HCT116 (cell line): ENCODE results near the gene AKR7A3. TPM values are rescaled to one million over a fixed set of nuclear protein-coding genes. Genes with fewer than 3 reads are reported as not detected.

Source experiments
- ATAC-seq: fragments of 200-7000 bp; cut with Tn5 transposase; 2 replicates; pipeline ENCODE4 v1.9.1; 2020; ENCODE audit warnings: mild to moderate bottlenecking, moderate library complexity
- BruUV-seq: library from RNA; stranded (reverse); fragments of 400-500 nt; replicated peaks from 2 replicates; lab custom pipeline; 2021; lab: Mats Ljungman, UMichigan
- CTCF ChIA-PET: fragments of 300-600 bp; sonication (Branson Sonifier 250); formaldehyde crosslinking; loops from one replicate; lab custom pipeline; 2021; ENCODE audit warnings: antibody characterized with exemption; lab: Charles Lee
- POLR2A ChIA-PET: fragments of 300-600, 350-600 bp; sonication (Branson Sonifier 250); formaldehyde crosslinking; loops from one replicate; lab custom pipeline; 2021; ENCODE audit warnings: antibody characterized with exemption; lab: Charles Lee
- RAD21 ChIA-PET, 2 experiments: fragments of 300-600 bp; sonication (Branson Sonifier 250); formaldehyde crosslinking; loops; one replicate each; lab custom pipeline; 2023; ENCODE audit warnings: low total read pairs in 2 of 2; ENCODE audit not compliant: uncharacterized antibody in 2 of 2, unreplicated experiment in 2 of 2, low non-redundant PET in 1 of 2; lab: Charles Lee
- DNase-seq: peaks from one replicate; pipeline ENCODE4 v3.0.0-alpha.2; 2010; ENCODE audit warnings: low read depth, low spot score
- H2AFZ ChIP-seq: fragments of 200-600 bp; shearing (Covaris generic), sonication (generic); 2 replicates; pipeline ENCODE4 v1.6.1; 2017; ENCODE audit warnings: low read depth, mixed run types, mixed read lengths, antibody characterized with exemption, low read length; ENCODE audit not compliant: poor library complexity, severe bottlenecking
- H3K27ac ChIP-seq: 2 replicates; pipeline ENCODE4 v1.5.1; 2012; ENCODE audit warnings: low read depth, low read length
- H3K27me3 ChIP-seq: fragments of 200-600 bp; sonication (generic); 2 replicates; pipeline ENCODE4 v1.6.1; 2016; ENCODE audit warnings: mixed run types, low read length, mixed read lengths; ENCODE audit not compliant: insufficient read depth
- H3K36me3 ChIP-seq, 2 experiments: fragments of 200-500 bp in 1 of 2; fragments of 200-600 bp in 1 of 2; sonication (Bioruptor generic) in 1 of 2; sonication (generic) in 1 of 2; 2 replicates each; pipeline versions ENCODE4 v1.5.1 to v1.6.1; 2014 to 2016; ENCODE audit warnings: low read length in 2 of 2, inconsistent platforms in 1 of 2, mixed read lengths in 1 of 2, mixed run types in 1 of 2; ENCODE audit not compliant: insufficient read depth in 2 of 2, control insufficient read depth in 1 of 2
- H3K4me1 ChIP-seq, 2 experiments: fragments of 200-600 bp in 1 of 2; sonication (generic) in 1 of 2; 2 replicates each; pipeline versions ENCODE4 v1.5.1 to v1.6.1; 2012 to 2017; ENCODE audit warnings: low read length in 2 of 2, inconsistent platforms in 1 of 2, mild to moderate bottlenecking in 1 of 2, mixed read lengths in 1 of 2, mixed run types in 1 of 2, moderate library complexity in 1 of 2; ENCODE audit not compliant: insufficient read depth in 2 of 2, control insufficient read depth in 1 of 2
- H3K4me2 ChIP-seq: fragments of 200-600 bp; sonication (generic); 2 replicates; pipeline ENCODE4 v1.6.1; 2017; ENCODE audit warnings: mixed run types, low read length, mixed read lengths
- H3K4me3 ChIP-seq, 2 experiments: fragments of 200-600 bp in 1 of 2; sonication (generic) in 1 of 2; replicated peaks in 1 of 2; 2 replicates each; pipeline ENCODE4 v1.5.1; 2011 to 2016; ENCODE audit warnings: low read length in 2 of 2, control low read depth in 1 of 2, low read depth in 1 of 2, mild to moderate bottlenecking in 1 of 2, mixed read lengths in 1 of 2, mixed run types in 1 of 2
- H3K79me2 ChIP-seq: fragments of 200-600 bp; sonication (generic); 2 replicates; pipeline ENCODE4 v1.6.1; 2017; ENCODE audit warnings: mild to moderate bottlenecking, mixed run types, low read length, moderate library complexity, mixed read lengths; ENCODE audit not compliant: insufficient read depth
- H3K9ac ChIP-seq: fragments of 200-600 bp; sonication (generic); 2 replicates; pipeline ENCODE4 v1.6.1; 2016; ENCODE audit warnings: low read length, mixed read lengths
- H3K9me2 ChIP-seq: fragments of 200-600 bp; sonication (generic), shearing (Covaris generic); 2 replicates; pipeline ENCODE4 v1.6.1; 2017; ENCODE audit warnings: mixed run types, mild to moderate bottlenecking, moderate library complexity; ENCODE audit not compliant: insufficient read depth
- H3K9me3 ChIP-seq, 2 experiments: fragments of 200-500 bp in 1 of 2; fragments of 200-600 bp in 1 of 2; sonication (Bioruptor generic) in 1 of 2; sonication (generic) in 1 of 2; 2 replicates each; pipeline ENCODE4 v1.6.1; 2014 to 2017; ENCODE audit warnings: low read length in 2 of 2, mixed read lengths in 2 of 2, inconsistent platforms in 1 of 2, low read depth in 1 of 2, mild to moderate bottlenecking in 1 of 2, mixed run types in 1 of 2, moderate library complexity in 1 of 2; ENCODE audit not compliant: control insufficient read depth in 1 of 2, insufficient read depth in 1 of 2
- H4K20me1 ChIP-seq: fragments of 200-600 bp; sonication (generic), shearing (Covaris generic); 2 replicates; pipeline ENCODE4 v1.6.1; 2017; ENCODE audit warnings: mixed run types, mild to moderate bottlenecking, moderate library complexity; ENCODE audit not compliant: insufficient read depth
- CBX3 ChIP-seq: IDR thresholded peaks from 2 replicates; pipeline ENCODE4 v1.6.1; 2012; ENCODE audit warnings: low read depth
- CEBPB ChIP-seq: IDR thresholded peaks from 2 replicates; pipeline ENCODE4 v1.6.1; 2012; ENCODE audit warnings: low read depth
- EGR1 ChIP-seq: IDR thresholded peaks from 2 replicates; pipeline ENCODE4 v1.6.1; 2012; ENCODE audit warnings: low read depth
- ELF1 ChIP-seq: IDR thresholded peaks from 2 replicates; pipeline ENCODE4 v1.6.1; 2012; ENCODE audit warnings: low read depth, borderline replicate concordance
- FOSL1 ChIP-seq: IDR thresholded peaks from 2 replicates; pipeline ENCODE4 v1.6.1; 2012; ENCODE audit warnings: low read depth
- MAX ChIP-seq: IDR thresholded peaks from 2 replicates; pipeline ENCODE4 v1.6.1; 2012
- POLR2A ChIP-seq: IDR thresholded peaks from 2 replicates; pipeline ENCODE4 v1.7.0; 2011; ENCODE audit warnings: borderline replicate concordance; ENCODE audit not compliant: insufficient read depth, insufficient read length; ENCODE audit errors: extremely low read depth
- POLR2AphosphoS5 ChIP-seq: IDR thresholded peaks from 2 replicates; pipeline ENCODE4 v1.6.1; 2011; ENCODE audit warnings: mild to moderate bottlenecking, low read depth, low read length, moderate library complexity
- REST ChIP-seq: IDR thresholded peaks from 2 replicates; pipeline ENCODE4 v1.6.1; 2012; ENCODE audit warnings: low read depth
- SIN3A ChIP-seq: IDR thresholded peaks from 2 replicates; pipeline ENCODE4 v1.6.1; 2012; ENCODE audit warnings: low read depth
- SRF ChIP-seq: IDR thresholded peaks from 2 replicates; pipeline ENCODE4 v1.6.1; 2012; ENCODE audit warnings: low read depth
- YY1 ChIP-seq: IDR thresholded peaks from 2 replicates; pipeline ENCODE4 v1.6.1; 2011; ENCODE audit warnings: low read length, low read depth, moderate library complexity, mild to moderate bottlenecking; ENCODE audit not compliant: insufficient replicate concordance; ENCODE audit errors: extremely low read depth
- ZBTB33 ChIP-seq: IDR thresholded peaks from 2 replicates; pipeline ENCODE4 v1.6.1; 2011; ENCODE audit warnings: mild to moderate bottlenecking, low read length, moderate library complexity; ENCODE audit not compliant: insufficient replicate concordance; ENCODE audit errors: extremely low read depth
- ZNF274 ChIP-seq: fragments of 200-500 bp; sonication (Bioruptor generic); IDR thresholded peaks from 2 replicates; pipeline ENCODE4 v1.6.1; 2014; ENCODE audit warnings: mild to moderate bottlenecking, low read depth, low read length, inconsistent platforms
- intact Hi-C: fragments of 100-400 bp; cut with micrococcal nuclease; formaldehyde crosslinking; loops from 2 replicates; pipeline ENCODE4 v1.10.0; 2022
- total RNA-seq: library from RNA; stranded (reverse); gene quantifications from one replicate; pipeline ENCODE4 v1.2.1, GENCODE V29; 2021; ENCODE audit not compliant: unreplicated experiment

The AKR7A3 gene
- total RNA-seq, 1 experiment from 2014 or later: 1.7 TPM

- no peak for TF ChIP-seq REST
- no peak for TF ChIP-seq MAX
Observed at GRCh38 chr1:19327301-19327700, 38.7 kb upstream of the AKR7A3 start (continued).

- no peak overlapping the region for H3K9ac ChIP-seq
- no TSS peak for BruUV-seq
- no peak overlapping the region for H3K4me3 ChIP-seq
- no peak overlapping the region for H3K27ac ChIP-seq
- H4K20me1 ChIP-seq: no peaks in the 10 kb centered on the region
- RAD21 ChIA-PET: no interaction called here
- POLR2A ChIA-PET: no interaction called here
- H3K4me1 ChIP-seq: no peaks in the 10 kb centered on the region
- no peaks in the 10 kb centered on the region for H3K9me3 ChIP-seq
- H3K4me2 ChIP-seq: no peak overlapping the region
- CTCF ChIA-PET: no interaction called here
- H3K79me2 ChIP-seq: no peaks in the 10 kb centered on the region
- DNase-seq: no peak
- no peak for ATAC-seq
- no peaks in the 10 kb centered on the region; a peak in 1 of 4 replicates for H3K36me3 ChIP-seq
- no peaks in the 10 kb centered on the region for H3K9me2 ChIP-seq
- H3K27me3 ChIP-seq: no peaks in the 10 kb centered on the region
- intact Hi-C loops: no loop called here
- no peak overlapping the region for H2AFZ ChIP-seq
- TF ChIP-seq SIN3A: no peak
- TF ChIP-seq ELF1: no peak
- TF ChIP-seq SRF: no peak
- no peak for TF ChIP-seq POLR2A
- no peak for TF ChIP-seq FOSL1
- no peak for TF ChIP-seq ZNF274
- TF ChIP-seq CBX3: no peak
- no peak for TF ChIP-seq ZBTB33
- TF ChIP-seq YY1: no peak
- no peak for TF ChIP-seq REST
- no peak for TF ChIP-seq CEBPB
- no peak for TF ChIP-seq POLR2AphosphoS5
- TF ChIP-seq EGR1: no peak
Observed at GRCh38 chr1:19326748-19327065, 38.1 kb upstream of the AKR7A3 start.
